ENCODE results near the gene RRAS2.
"Not testable (repeated sequence)": the region's sequence is repeated elsewhere in the genome, so short reads cannot be mapped to it uniquely, and the experiment has no call there.

- TF ChIP-seq CTCF (IDR thresholded peaks at IDR 0.05; ENCODE audit: extremely low read depth in 1 of 2, insufficient read depth in 1 of 2, low read depth in 1 of 2, low read length in 2 of 2); POLR2AphosphoS5 (IDR thresholded peaks at IDR 0.05; ENCODE audit: insufficient read depth, low read depth, low read length); MYC (IDR thresholded peaks at IDR 0.05; ENCODE audit: low read depth, low read length); FOS (IDR thresholded peaks at IDR 0.05; ENCODE audit: borderline replicate concordance, insufficient read depth, low read length); POLR2A (IDR thresholded peaks at IDR 0.05; ENCODE audit: low read depth, low read length): not testable (repeated sequence)
Observed at GRCh38 chr11:14354604-14355003, 4.4 kb downstream of the RRAS2 start.

Data from endothelial cell of umbilical vein (primary cell).